SK-N-SH (cell line): ENCODE data around the gene BEX4. TPM values are rescaled to one million over a fixed set of nuclear protein-coding genes. Genes with fewer than 3 reads are reported as not detected.

Experiments used
- CTCF ChIA-PET: fragments of 300-600, 350-600 bp; formaldehyde crosslinking; extraction: SDS; loops from one replicate; lab custom pipeline; 2021; lab: Yijun Ruan, JAX
- POLR2A ChIA-PET: fragments of 350-600 bp; sonication (Branson Sonifier 250); formaldehyde crosslinking; extraction: SDS; loops from one replicate; lab custom pipeline; 2020; ENCODE audit warnings: antibody characterized with exemption, inconsistent platforms; lab: Yijun Ruan, JAX
- DNase-seq: peaks from one replicate; pipeline ENCODE4 v3.0.0; 2012
- H2AFZ ChIP-seq: fragments of 200-600 bp; sonication (generic); 2 replicates; pipeline ENCODE4 v1.8.1; 2016; ENCODE audit warnings: antibody characterized with exemption, mild to moderate bottlenecking, low read depth
- H3F3A ChIP-seq: fragments of 200-600 bp; sonication (generic); replicated peaks from 2 replicates; pipeline ENCODE3; 2016; ENCODE audit warnings: antibody characterized with exemption, mild to moderate bottlenecking; ENCODE audit not compliant: insufficient read depth
- H3K27ac ChIP-seq, 2 experiments: fragments of 200-500 bp in 1 of 2; fragments of 200-600 bp in 1 of 2; sonication (Bioruptor generic) in 1 of 2; sonication (generic), shearing (Covaris generic) in 1 of 2; 2 replicates each; pipeline versions ENCODE4 v1.5.1 to v1.6.1; 2014 to 2016; ENCODE audit warnings: low read depth in 2 of 2, inconsistent platforms in 1 of 2, low read length in 1 of 2, mild to moderate bottlenecking in 1 of 2, mixed read lengths in 1 of 2
- H3K27me3 ChIP-seq: fragments of 200-600 bp; sonication (generic), shearing (Covaris generic); 2 replicates; pipeline ENCODE4 v1.6.1; 2016; ENCODE audit warnings: mixed run types; ENCODE audit not compliant: insufficient read depth
- H3K36me3 ChIP-seq, 2 experiments: fragments of 200-500 bp in 1 of 2; fragments of 200-600 bp in 1 of 2; sonication (Bioruptor generic) in 1 of 2; sonication (generic) in 1 of 2; replicated peaks in 1 of 2; 2 replicates each; pipeline versions ENCODE3 to v1.5.1; 2014 to 2016; ENCODE audit warnings: low read length in 1 of 2, mild to moderate bottlenecking in 1 of 2; ENCODE audit not compliant: insufficient read depth in 2 of 2, control insufficient read depth in 1 of 2
- H3K4me1 ChIP-seq, 2 experiments: fragments of 200-500 bp in 1 of 2; fragments of 200-600 bp in 1 of 2; sonication (Bioruptor generic) in 1 of 2; sonication (generic), shearing (Covaris generic) in 1 of 2; 2 replicates each; pipeline versions ENCODE4 v1.5.1 to v1.6.1; 2014 to 2016; ENCODE audit warnings: low read depth in 1 of 2, low read length in 1 of 2, mixed run types in 1 of 2; ENCODE audit not compliant: insufficient read depth in 2 of 2, control insufficient read depth in 1 of 2
- H3K4me2 ChIP-seq: fragments of 200-600 bp; sonication (generic), shearing (Covaris generic); 2 replicates; pipeline ENCODE4 v1.6.1; 2017; ENCODE audit warnings: mixed run types
- H3K4me3 ChIP-seq, 2 experiments: fragments of 200-500 bp in 1 of 2; fragments of 200-600 bp in 1 of 2; sonication (Bioruptor generic) in 1 of 2; sonication (generic), shearing (Covaris generic) in 1 of 2; 2 replicates each; pipeline versions ENCODE4 v1.5.1 to v1.8.1; 2014 to 2016; ENCODE audit warnings: low read depth in 2 of 2, inconsistent platforms in 1 of 2, low read length in 1 of 2, mild to moderate bottlenecking in 1 of 2, mixed read lengths in 1 of 2, moderate library complexity in 1 of 2
- H3K79me2 ChIP-seq: fragments of 200-600 bp; sonication (generic); 2 replicates; pipeline ENCODE4 v1.8.1; 2017; ENCODE audit warnings: mild to moderate bottlenecking; ENCODE audit not compliant: insufficient read depth
- H3K9ac ChIP-seq: fragments of 200-600 bp; sonication (generic); 2 replicates; pipeline ENCODE4 v1.6.1; 2017; ENCODE audit warnings: mixed run types
- H3K9me2 ChIP-seq: fragments of 200-600 bp; sonication (generic); 2 replicates; pipeline ENCODE4 v1.6.1; 2017; ENCODE audit warnings: mixed run types
- H3K9me3 ChIP-seq: fragments of 200-600 bp; sonication (generic); 2 replicates; pipeline ENCODE4 v1.6.1; 2017; ENCODE audit warnings: mixed run types, mild to moderate bottlenecking, moderate library complexity
- H4K20me1 ChIP-seq: fragments of 200-600 bp; sonication (generic); 2 replicates; pipeline ENCODE4 v1.6.1; 2017; ENCODE audit warnings: mild to moderate bottlenecking, mixed run types; ENCODE audit not compliant: insufficient read depth
- CHD2 ChIP-seq: fragments of 150-350 bp; IDR thresholded peaks from 2 replicates; pipeline ENCODE4 v1.6.1; 2018; ENCODE audit warnings: low read length; ENCODE audit not compliant: partially characterized antibody
- CTCF ChIP-seq: fragments of 200-600 bp; sonication (generic); IDR thresholded peaks from 2 replicates; pipeline ENCODE4 v1.6.1; 2017; ENCODE audit warnings: antibody characterized with exemption, mild to moderate bottlenecking, moderate library complexity
- EP300 ChIP-seq, 2 experiments: IDR thresholded peaks; 2 replicates each; pipeline versions ENCODE4 v1.4.0 to v1.6.1; 2012; ENCODE audit warnings: borderline replicate concordance in 1 of 2, low read depth in 1 of 2, low read length in 1 of 2
- FOSL2 ChIP-seq: IDR thresholded peaks from 2 replicates; pipeline ENCODE4 v1.4.0; 2012; ENCODE audit warnings: low read depth, mild to moderate bottlenecking, moderate library complexity, borderline replicate concordance
- FOXJ3 ChIP-seq: sonication (generic); formaldehyde crosslinking; IDR thresholded peaks from 2 replicates; pipeline ENCODE4 v1.5.1; 2020; ENCODE audit warnings: mild to moderate bottlenecking, missing genetic modification reagents
- IRF3 ChIP-seq: fragments of 150-350 bp; IDR thresholded peaks from 2 replicates; pipeline ENCODE4 v1.6.1; 2016; ENCODE audit warnings: mild to moderate bottlenecking, low read depth, low read length
- ZBTB33 ChIP-seq: IDR thresholded peaks from 2 replicates; pipeline ENCODE4 v1.4.0; 2012; ENCODE audit warnings: low read depth, borderline replicate concordance
- WGBS: methylation state at CpG from one replicate; pipeline ENCODE4 v1.1.6; 2017; ENCODE audit warnings: low lambda C conversion rate; 5-methylcytosine and 5-hydroxymethylcytosine counted together
- polyA plus RNA-seq, 3 experiments: library from polyadenylated mRNA; depleted of rRNA; stranded (reverse); fragments of >200 nt; gene quantifications; 2 replicates each; pipeline ENCODE4 v1.2.3, GENCODE V29; 2012

BEX4 gene
- polyA plus RNA-seq, 1 of the 3 experiments (the other 2 are of a cell fraction) = 95.7 TPM

DNA sequence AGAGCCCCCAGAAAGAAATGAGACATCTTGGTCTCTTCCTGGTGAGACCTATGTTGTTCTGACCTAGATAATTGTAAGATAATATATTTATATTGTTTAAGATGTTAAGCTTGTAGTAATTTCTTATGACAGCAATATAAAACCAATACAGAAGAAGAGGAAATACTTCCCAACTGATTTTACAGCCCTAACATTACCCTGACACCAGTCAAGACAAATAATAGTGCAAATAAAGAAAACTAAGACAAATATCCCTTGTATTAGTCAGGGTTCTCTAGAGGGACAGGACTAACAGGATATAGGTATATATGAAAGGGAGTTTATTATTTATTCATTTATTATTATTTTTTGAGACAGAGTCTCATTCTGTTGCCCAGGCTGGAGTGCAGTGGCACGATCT is 21.4 kb downstream of the BEX4 start:
- ChIA-PET CTCF (interaction anchor here (1.3 kb wide), 1 partner anchor 25 kb away, joined by 3 read pairs; no protein-coding TSS in a partner anchor), POLR2A (no interaction called here)
- no peak overlapping the region for H2AFZ ChIP-seq
- H3K79me2 ChIP-seq = no peaks in the 10 kb centered on the region
- H3K36me3 ChIP-seq = no peaks in the 10 kb centered on the region
- WGBS = 50% methylated on average over 1 of the region's 1 CpG
- H3K4me1 ChIP-seq = no peaks in the 10 kb centered on the region
- no peaks in the 10 kb centered on the region for H3K9me2 ChIP-seq
- no peaks in the 10 kb centered on the region for H3F3A ChIP-seq
- H3K27me3 ChIP-seq = peaks cover 19% of the 10 kb centered on the region; the same call in 1 of the 2 replicates
- no peaks in the 10 kb centered on the region for H3K9me3 ChIP-seq
- no peak for TF ChIP-seq FOXJ3
- TF ChIP-seq IRF3 = no peak
- no peak for TF ChIP-seq CTCF
- H3K9ac ChIP-seq = no peak overlapping the region
- no peak overlapping the region for H3K4me2 ChIP-seq
- DNase-seq = no peak
- no peaks in the 10 kb centered on the region for H4K20me1 ChIP-seq
- H3K27ac ChIP-seq = no peak overlapping the region
- H3K4me3 ChIP-seq = no peak overlapping the region

- H2AFZ ChIP-seq = no peak overlapping the region
- H3F3A ChIP-seq = no peaks in the 10 kb centered on the region
- no peak overlapping the region for H3K4me3 ChIP-seq
- TF ChIP-seq FOSL2 (no peak), CHD2 (no peak), EP300 (IDR thresholded peaks at IDR 0.05; ENCODE audit: borderline replicate concordance in 1 of 2, low read depth in 1 of 2, low read length in 1 of 2) (no peak), ZBTB33 (no peak)
- peaks cover 18% of the 10 kb centered on the region; the same call in 1 of the 2 replicates for H3K27me3 ChIP-seq
- no peaks in the 10 kb centered on the region for H3K36me3 ChIP-seq
- no peaks in the 10 kb centered on the region for H4K20me1 ChIP-seq
- H3K9me3 ChIP-seq = no peaks in the 10 kb centered on the region
- no peaks in the 10 kb centered on the region for H3K9me2 ChIP-seq
- H3K27ac ChIP-seq = no peak overlapping the region
- CTCF ChIA-PET = no interaction called here
- DNase-seq = no peak
- H3K79me2 ChIP-seq = no peaks in the 10 kb centered on the region
- H3K4me1 ChIP-seq = no peaks in the 10 kb centered on the region
- H3K4me2 ChIP-seq = no peak overlapping the region
- H3K9ac ChIP-seq = no peak overlapping the region
- POLR2A ChIA-PET = no interaction called here
Measured at GRCh38 chrX:103240155-103240554, 25.2 kb downstream of the BEX4 start.
